Amygdala (tissue), 56 donors: ENCODE data around the gene NKPD1.

ENCODE experiments used
- DNase-seq, 56 donors: peaks; one replicate each; lab custom pipeline; 2025; lab: John Stamatoyannopoulos, UW

The NKPD1 gene

DNA sequence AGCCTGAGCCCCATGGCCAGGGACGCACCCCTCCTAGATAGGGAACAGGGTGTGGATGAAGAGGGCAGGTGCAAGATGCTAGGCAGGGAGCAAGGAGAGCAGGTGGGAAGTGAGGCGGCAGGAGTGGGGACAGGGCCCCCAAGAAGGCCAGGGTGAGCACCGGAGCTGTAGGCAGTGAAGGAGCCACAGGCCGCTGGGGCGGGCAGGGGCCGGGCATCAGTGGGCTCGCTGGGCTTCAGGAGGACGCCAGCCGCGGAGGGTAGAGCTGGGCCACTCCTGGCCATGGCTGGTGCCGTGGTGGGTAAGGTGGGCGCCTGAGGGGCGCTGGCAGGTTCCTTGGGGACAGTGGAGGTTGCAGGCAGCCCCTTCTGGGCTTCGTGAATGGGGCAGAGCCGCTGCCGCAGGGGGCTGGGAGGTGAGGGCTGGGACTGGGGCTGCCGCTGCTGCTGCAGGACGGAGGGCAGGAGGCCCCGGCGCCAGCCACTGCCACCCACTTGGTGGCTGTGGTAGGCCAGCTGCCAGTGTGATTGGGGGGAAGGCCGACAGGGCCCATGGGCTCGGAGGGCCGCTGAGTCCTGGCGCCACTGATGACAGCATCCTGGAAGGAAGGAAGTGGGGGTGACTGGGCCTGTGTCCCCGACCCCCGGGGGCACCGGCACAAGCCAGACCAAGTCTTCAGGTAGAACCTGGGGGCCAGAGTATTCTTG lies 2.1 kb downstream of the NKPD1 start:
- no peak for DNase-seq

DNA sequence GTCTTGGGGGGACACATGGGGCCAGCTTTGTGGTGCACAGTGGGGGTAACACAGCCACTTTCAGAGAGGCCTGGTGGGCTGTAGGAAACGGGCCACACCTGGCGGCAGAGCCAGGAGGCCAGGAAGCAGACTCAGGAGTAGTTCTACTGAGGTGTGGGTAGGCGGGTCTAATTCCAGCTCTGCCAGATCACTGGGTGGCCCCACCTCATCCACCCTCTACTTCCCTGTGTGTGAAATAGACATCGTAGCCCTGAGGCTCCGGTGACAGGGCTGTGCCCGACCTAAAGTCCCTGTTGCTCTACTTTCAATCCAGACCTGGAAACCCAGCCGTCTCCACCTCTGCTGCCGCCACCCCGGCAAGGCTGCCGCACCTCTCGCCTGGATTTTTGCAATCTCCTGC lies 4.0 kb downstream of the NKPD1 start:
- no peak for DNase-seq

DNA sequence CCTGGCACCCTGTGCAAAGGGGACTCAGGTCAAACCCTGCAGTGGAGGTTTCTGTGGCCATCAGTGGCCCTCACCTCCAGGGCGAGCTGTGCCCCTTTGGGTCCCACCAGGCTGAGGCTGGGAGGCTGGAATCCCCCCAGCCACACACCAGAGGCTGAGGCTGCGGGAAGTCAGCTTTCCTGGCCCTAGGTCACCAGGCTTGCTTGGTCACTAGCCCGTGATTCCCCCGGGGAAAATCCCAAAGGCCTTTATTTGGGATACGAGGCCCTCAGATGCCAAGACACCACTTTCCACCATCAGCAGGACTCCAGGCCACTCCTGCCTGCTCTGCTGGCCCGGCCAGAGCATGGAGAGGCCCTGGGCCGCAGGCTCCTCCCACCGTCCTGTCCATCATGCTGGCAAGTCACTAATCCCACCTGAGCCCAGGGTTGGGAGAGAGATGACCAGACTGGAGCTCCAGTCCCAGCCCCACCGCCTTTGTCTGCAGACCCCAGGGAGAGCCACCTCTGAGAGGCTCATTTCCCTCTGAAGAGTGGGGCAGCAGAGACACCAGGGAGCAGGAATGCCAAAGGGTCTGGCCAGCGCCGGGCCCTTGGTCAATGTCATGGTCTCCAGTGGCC lies 4.7 kb downstream of the NKPD1 start:
- no peak for DNase-seq

DNA sequence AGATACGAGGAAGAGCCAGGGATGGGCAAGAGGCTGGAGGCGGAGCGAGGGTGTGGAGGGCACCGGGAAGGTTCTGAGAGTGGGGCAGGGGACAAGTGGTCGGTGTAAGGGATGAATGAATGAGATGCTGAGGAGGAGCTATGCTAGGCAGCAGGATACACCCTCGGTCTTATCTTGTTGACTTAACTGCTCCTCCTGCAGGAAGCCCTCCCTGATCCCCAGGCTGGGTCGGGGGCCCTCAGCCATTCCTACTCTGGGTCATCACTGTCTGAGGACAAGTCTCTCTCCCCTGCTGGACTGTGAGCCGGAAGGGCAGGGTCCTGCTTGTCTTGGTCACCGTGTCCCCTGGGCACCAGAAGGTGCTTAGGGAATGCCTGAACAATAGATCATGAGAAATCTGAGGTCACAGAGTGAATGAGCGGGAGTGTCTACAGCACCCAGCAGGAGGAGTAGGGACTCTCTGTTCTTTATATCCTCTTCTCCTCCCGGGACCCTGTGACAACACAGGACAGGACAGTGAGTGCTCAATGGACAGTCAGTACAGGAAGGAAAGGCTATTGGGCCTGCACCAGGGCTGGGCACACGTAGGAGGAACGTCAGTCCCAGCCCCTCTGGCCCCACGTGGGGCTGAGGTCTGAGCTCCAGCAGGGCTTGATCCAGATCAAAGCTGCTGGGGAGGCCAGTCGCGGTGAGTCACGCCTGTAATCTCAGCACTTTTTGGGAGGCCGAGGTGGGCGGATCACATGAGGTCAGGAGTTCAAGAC lies 6.5 kb downstream of the NKPD1 start:
- no peak for DNase-seq

DNA sequence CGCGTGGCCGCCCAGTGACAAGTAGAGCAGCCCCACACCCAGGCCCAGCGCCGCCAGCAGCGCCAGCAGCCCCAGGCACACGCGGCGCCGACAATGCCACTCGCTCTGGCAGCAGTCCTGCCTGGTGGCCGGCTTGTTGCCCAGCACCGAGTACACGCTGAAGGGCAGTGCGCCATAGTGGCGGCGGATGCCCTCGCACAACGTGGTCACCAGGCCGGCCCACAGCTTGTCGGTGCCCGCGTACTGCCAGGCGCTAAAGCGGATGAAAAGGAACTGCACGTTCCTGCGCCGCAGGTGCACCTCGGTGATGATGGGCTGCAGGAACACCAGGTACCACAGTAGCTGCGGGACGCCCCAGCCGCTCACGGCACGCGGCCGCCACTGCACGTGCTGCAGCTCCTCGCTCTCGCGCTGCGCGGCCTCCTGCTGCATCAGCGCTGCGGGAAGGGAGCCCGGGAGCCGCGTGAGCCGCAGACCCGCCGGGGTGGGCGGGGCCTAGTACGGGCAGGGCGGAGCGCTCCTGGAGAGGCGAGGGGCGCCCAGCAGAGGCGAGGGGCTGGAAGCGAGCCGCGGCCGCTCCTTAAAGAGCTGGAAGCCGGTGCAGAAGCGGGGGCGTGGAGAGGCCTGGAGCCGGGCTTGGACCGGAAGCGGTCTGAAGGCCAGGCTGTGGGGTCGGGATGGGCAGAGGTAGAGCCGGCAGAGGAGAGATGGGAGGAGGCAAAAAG lies 7.3 kb downstream of the NKPD1 start:
- peak in 37 of 56 donors; percentile 5 to 78 (median 48) for DNase-seq

DNA sequence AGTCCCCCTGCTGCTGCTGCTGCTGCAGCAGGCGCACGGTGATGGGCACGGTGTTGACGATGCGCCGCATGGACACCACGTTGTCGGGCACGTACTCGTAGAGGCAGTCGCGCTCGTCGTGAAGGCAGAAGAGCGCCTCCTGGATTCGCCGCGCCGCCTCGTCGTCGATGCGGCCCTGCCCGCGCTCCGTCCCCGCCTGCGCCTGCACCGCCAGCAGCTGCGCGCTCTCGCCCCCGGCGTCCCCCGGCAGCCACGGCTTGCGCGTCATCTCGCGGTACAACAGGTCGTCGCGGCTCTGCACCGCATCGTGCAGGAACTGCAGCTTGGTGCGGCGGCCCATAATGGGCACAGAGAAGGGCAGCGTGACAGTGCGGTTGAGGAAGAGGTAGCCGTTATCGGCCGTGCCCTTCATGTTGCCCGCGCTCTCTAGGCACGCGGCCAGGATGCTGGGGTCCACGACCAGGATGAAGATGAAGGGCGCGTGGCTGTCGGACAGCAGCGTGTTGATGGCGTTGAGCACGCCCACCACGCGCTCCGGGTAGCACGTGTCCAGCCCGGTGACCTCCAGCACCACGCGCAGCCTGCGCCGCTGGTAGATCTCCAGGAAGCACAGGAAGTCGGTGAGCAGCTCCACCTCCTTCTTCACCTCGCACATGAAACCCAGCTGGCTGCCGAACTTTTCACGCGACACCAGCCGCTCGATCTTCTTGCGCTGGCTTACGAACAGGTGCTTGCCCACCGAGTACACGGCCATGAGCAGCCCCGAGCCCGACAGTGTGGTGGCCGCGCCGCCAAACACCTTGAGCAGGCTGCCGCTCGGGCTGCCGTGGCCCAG lies 8.1 kb downstream of the NKPD1 start:
- peak in 18 of 56 donors; percentile 11 to 56 (median 34) for DNase-seq

DNA sequence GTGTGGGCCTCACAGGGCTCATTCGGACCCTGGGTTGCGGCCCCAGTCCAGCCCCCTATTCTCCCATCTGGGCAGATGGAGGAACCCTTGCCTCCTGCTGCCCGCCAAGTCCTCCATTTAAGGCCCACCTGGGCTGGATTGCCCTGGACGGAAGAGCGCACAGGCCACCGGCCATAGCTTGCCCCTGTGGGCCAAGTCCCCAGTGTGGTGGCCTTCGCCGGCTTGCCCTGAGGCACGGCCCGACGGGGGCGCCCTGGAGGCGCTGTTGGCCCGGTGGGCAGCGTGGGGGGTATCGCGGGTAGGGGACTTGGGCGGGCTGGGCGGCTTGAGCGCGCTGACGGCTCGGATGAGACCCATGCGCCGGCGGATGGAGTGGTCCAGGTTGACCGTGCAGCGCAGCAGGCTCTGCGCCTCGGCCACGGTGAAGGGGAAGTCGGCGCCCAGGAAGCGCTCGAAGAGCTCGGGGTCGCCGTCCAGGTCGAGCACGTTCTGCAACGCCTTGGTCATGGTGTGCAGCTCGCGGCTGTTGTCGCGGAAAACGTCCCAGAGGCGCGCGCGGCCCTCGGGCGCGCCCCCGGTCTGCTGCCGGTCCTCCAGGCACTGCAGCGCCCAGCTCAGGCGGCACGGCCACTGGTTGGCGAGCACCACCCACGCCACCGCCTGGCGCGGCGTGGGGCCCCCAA lies 8.8 kb downstream of the NKPD1 start:
- DNase-seq, result no peak

DNA sequence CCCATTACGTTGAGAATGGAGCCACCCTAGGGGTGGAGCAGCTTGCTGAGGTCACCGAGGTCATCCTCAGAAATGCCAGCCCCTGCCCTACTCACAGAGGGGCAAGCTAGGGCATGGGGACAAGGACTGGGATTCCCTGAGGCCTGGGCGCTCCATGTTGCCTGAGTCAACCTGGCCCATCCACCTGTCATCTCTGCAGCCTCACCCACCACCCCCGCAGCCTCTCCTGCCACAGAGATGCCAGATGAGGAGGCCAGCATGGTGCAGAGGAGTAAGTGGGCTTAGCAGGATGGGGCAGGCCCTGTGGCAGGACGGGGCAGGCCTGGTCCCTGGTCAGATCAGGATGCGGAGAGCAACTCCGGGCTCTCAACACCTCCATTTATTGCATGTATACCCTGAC lies 9.5 kb downstream of the NKPD1 start:
- DNase-seq, result no peak

DNA sequence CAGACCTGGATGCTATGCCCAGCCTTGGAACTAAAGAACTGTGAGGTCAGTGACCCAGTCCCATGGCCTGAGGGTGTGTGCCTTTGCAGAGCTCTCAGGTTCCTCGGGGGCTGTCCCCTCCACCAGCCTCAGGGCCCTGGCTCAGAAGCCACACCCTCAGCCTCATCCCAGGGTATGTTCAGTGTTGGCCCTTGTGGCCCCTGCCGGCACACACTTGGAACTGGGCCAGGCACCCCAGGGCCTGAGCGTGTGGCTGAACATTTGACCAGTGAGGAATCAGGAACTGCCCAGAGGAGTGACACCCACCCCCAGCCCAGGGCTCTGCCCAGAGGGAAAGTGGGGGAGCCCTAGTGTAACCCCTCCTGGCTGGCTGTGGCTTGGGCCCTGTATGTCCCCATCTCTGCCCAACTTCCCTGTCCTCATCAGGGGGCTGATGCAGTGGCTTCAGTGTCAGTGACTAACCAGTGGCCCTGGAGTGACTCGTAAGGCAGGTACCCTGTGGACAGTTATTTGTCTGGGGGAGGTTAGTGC lies 10.0 kb downstream of the NKPD1 start:
- DNase-seq, result no peak

DNA sequence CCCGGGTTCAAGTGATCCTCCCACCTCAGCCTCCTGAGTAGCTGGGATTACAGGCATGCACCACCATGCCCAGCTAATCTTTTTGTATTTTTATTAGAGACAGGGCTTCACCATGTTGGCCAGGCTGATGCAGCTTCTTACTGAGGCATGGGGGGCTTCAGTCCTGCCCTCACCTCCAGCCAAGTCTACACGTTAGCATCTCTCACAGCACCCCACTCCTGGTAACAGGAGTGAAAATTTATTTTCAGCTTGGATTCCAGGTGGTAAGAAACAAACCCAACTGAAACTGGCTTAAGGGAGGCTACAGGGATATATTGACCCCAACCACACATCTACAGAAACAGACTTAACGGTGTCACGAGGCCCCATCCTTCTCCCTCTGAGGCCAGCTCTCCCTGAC lies 10.6 kb downstream of the NKPD1 start:
- DNase-seq, result no peak

DNA sequence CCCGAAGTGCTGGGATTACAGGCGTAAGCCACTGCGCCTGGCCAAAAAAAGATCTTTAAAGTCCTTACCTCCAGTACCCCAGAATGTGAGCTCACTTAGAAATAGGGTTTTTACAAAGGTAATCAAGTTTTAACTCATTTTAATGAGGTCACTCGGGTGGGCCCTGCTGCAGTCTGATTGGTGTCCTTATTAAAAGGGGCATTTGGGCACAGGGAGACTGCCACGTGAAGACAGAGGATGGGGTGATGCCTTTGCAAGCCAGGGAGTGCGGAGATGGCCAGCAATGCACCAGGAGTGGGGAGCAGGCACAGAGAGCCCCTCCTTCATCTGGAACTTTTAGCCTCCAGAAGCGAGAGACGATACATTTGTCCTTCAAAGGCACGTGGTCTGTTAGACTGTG lies 11.7 kb downstream of the NKPD1 start:
- DNase-seq, result no peak

DNA sequence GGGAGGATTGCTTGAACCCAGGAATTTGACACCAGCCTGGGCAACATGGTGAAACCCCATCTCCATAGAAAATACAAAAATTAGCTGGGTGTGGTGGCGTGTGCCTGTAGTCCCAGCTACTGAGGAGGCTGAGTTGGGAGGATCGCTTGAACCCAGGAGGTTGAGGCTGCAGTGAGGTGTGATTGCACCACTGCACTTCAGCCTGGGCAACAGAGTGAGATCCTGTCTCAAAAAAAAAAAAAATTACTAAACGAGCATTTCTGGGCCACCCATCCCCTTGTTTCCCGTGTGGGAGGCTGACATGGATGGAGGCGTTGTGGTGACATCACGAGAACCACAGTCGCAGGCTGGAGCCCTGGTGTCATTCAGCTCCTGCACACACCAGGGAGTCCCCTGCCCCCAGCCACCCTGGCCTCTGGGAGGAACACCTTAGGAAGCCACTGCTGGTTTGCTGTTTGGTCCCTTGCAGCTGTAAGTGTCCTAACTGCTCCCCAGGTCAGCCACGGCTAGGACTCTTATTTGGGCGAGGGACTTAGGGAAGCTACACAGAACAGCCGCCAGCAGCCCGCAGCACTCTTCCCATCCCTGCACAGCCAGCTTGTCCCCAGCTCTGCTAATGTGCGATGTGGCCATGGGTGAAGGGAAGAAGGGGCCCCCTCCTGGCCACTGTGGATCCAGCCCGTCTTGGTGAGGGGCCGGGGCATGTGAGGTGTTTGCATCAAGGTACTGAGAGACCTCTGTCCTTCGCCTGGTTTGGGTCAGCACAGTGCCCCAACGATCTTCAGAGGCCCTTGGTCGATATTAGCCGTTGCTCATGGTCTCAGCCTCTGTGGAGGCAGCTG lies 12.7 kb downstream of the NKPD1 start:
- DNase-seq, result no peak

DNA sequence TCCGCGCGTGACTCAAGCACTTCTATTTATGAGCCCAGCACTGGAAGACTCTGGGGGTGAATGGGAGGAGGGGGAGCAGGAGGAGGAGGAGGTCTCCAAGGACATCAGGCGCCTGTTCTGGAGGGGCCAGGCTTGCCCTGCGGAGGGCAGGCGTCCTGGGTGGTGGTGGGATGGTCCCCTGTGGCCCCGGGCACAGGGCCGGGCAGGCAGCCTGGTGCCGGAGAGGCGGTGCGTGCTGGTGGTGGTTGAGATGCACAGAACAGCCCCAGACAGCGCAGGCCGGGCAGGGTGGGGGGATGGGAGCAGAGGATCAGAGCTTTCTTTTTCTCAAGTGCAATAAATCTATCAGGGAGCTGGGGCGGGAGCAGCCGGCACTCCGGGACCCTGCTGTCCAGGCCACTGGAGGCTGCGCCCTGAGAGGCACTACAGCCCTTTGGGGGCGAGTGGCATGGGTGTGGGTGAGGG lies 14.0 kb downstream of the NKPD1 start:
- DNase-seq, result peak in 1 of 56 donors; percentile 14

DNA sequence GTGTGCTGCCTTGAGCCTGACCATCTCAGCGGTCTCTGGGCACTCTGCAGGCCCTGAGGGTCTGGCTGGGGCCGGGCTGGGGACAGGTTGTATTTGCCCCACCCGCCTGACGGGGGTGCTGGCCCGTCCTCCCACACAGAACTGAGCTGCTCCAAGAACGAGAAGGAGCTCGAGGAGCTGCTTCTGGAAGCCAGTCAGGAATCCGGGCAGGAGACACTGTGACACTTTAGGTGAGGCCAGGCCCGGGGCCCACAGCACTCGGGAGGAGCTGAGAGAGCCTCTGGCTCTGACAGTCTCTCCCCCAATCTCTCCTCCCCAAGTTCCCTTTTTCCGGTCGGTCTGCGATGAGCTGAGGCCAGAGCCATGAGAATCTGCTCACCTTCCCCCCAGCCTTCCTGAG lies 14.5 kb downstream of the NKPD1 start:
- DNase-seq, result no peak

DNA sequence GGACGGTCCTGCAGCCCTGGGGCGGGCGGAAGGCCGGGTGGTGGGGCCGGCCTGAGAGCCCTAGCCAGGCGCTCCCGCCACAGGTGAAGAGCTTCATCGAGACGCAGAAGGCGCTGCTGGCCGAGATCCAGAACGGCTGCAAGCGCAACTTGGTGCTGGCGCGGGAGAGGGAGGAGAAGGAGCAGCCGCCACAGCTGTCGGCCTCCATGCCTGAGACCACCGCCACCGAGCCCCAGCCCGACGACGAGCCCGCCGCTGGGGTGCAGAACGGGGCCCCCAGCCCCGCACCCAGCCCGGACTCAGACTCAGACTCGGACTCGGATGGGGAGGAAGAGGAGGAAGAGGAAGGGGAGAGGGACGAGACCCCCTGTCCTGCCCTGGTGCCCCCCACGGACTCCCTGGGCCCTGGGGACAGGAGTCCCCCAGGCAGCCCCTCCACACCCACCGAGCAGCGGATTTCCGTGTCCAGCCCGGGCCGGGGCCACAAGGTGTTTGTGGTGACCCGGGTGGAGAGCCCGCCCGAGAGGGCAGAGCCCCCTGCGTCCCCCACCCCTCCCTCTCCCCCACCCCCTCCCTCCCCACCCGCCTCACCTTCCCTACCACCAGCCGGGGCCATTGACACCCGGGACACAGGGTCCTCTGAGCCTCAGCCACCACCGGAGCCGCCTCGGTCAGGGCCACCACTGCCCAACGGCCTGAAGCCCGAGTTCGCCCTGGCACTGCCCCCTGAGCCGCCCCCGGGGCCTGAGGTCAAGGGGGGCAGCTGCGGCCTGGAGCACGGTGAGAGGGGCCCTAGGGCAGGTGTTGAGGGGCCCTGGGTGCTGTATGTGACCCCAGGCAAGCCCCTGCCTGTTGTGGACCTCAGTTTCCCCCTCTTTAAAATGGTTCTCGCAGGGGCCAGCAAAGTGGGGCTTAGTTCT lies 15.3 kb downstream of the NKPD1 start:
- no peak for DNase-seq

DNA sequence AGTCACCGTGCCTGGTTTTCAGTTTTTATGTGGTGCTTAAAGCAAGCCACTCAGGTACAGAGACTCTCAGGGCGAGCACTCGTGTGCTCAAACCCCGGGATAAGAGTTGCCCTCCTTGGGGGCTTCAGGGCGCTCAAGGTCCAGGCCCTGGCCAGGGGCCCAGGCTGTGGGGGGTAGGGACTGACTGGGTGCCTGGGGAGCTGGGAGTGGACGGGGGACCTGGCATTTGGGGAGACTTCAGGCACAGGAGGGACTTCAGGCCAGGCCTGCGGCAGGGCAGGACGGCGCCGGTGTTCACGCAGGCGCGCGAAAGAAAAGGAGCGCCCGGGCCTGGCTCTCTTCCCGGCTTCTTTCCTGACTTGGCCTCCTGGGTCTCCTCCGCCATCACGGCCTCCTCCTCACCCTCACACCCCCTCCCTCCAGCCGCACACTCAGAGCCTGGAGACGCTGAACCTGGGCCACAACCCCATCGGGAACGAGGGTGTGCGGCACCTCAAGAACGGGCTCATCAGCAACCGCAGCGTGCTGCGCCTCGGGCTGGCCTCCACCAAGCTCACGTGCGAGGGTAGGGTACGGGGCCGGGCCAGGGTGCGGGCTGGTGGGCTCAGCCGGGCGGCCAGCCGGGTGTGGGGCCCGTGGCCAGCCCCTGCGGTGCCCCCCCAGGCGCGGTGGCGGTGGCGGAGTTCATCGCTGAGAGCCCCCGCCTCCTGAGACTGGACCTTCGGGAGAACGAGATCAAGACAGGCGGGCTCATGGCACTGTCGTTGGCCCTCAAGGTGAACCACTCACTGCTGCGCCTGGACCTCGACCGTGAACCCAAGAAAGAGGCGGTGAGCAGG lies 16.1 kb downstream of the NKPD1 start:
- no peak for DNase-seq
